ENCODE results near the gene OR2M4.
"Not testable (repeated sequence)": the region's sequence is repeated elsewhere in the genome, so short reads cannot be mapped to it uniquely, and the experiment has no call there.

OR2M4 gene

GRCh38 chr1:248231117-248231516, at the start of gene OR2M4:
Gene OR2M4 (plus strand): TSS chr1:248231417. CDS start chr1:248238929, 7,512 bp downstream.
- DNase-seq = no peak

- no peak for DNase-seq
Measured at GRCh38 chr1:248183996-248184395, 47.2 kb upstream of the OR2M4 start.

DNA sequence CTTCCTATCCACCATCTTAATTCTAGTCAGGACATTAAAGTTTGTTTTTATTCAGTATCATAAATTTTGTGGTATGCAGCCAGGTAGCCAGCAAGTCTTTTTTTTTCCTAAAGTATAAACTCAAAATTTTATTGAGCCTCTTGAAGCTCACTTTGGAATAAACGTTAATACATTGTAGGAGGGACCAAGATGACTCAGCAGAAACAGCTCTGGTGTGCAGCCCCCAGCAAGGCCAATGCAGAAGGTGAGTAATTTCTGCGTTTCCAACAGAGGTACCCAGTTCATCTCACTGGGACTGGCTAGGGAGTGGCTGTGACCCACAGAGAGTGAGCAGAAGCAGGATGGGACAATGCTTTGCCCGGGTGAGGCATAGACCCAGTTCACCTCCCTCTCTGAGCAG, 43.9 kb upstream of the OR2M4 start:
- no peak for DNase-seq

DNA sequence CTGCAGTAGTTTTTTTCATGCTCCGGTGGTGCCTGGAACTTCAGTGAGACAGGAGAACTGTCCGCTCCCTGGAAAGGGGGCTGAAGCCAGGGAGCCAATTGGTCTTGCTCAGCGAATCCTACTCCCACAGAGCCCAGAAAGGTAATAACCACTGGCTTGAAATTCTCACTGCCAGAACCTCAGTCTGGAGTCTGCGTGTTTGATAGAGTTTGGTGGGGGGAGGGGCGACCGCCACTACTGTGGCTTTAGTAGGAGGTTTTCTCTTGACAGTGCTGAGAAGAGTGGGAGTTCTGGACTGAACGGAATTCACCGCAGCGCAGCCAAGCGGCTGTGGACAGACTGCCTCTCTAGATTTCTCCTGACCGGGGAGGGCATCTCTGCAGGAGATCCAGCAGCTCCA, 42.2 kb upstream of the OR2M4 start:
- DNase-seq = no peak

- no peak for DNase-seq
Measured at GRCh38 chr1:248194117-248194516, 37.1 kb upstream of the OR2M4 start.

DNA sequence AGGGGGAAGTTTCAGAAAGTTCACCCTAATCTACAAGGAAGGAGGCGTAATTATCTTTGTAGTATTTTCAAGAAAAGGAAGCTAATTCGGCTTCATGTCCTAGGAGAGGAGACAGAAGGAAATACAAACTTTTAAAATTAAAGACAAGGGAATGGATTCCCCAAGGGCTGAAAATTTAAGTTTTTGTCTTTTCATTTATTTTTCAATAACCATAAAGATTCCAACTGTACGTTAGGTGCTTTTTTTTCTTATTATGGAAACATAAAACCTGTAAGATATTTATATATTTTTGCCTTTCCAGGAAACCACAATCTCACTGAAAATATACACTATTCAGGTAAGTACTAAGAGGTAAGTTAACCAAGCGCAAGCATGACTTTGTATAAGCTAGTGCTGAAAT, 34.3 kb upstream of the OR2M4 start, which contains the start of gene OR2M3:
TSS of gene OR2M3 (plus strand) at position 301 of the 400 bp plus-strand sequence. CDS start 5,803 bp downstream, outside the sequence.
- DNase-seq = no peak

DNA sequence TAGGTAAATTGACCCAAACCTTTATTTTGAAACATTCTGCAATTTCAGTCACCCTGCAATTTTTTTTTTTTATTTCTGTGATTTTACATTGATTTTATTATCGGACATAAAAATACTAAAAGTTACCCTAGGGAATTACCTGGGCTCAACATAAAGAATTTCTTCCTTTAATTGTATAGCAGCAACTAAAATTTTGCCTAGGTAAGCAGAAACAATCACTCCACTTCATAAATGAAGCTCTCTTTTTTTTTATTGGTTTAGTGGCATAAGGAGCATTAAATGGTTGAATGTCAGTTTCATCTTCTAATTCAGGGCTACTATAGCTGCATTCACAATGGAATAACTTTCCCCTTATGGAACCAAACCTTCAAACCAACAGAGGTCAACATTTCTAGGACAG, 15.3 kb upstream of the OR2M4 start:
- no peak for DNase-seq

DNA sequence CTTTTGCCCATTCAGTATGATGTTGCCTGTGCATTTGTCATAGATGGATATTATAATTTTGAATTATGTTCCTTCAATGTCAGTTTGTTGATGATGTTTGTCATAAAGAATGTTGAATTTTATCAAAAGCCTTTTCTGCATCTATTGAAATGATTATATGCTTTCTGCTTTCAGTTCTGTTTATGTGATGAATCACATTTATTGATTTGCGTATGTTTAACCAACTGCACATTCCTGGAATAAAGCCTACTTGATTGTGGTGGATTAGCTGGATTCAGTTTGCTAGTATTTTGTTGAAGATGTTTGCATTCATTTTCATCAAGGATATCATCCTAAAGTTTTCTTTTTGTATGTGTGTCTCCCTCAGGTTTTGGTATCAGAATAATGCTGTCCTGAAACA, 5.7 kb upstream of the OR2M4 start:
- no peak for DNase-seq

DNA sequence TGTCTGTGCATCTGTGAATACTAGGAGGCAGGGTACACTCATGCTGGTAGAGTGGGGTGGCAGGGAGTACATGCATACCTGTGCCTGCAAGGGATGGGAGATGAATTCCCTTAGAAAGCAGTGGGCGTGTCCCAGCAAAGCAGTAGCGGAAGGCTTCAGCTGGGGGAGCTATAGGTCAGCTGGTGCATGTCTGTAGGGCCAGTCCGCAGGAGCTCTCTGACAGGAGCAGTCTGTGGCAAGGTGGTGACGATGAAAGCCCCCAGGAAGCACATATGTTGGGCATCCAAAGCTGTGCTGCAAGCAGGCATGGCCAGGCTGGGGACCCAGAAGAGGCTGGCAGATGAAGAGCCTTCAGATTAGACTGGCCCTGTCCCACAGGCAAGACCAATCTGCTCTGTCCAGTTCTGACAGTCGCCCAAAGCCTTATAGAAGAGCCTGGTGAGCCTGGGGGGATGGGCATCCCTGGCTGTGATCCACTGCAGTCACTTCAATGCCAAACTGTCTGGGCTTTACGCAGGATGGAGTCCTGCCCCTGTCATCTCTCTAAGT, 1.8 kb upstream of the OR2M4 start:
- DNase-seq = no peak

DNA sequence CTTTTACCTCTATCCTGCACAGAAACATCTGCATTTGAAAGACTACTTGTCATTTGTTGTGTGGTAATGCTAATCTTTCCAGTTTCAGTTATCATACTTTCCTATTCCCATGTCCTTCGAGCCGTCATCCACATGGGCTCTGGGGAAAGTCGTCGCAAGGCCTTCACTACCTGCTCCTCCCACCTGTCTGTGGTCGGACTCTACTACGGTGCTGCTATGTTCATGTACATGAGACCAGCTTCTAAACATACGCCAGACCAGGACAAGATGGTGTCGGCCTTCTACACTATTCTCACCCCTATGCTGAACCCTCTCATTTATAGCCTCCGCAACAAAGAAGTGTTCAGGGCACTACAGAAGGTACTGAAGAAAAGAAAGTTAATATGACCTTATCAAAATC, 8.3 kb downstream of the OR2M4 start:
- DNase-seq = no peak

- DNase-seq = peak in 1 of 2 experiments; percentile 44
Measured at GRCh38 chr1:248243204-248243603, 12.0 kb downstream of the OR2M4 start.

- not testable (repeated sequence) for DNase-seq
Measured at GRCh38 chr1:248259309-248259708, 28.1 kb downstream of the OR2M4 start.

DNA sequence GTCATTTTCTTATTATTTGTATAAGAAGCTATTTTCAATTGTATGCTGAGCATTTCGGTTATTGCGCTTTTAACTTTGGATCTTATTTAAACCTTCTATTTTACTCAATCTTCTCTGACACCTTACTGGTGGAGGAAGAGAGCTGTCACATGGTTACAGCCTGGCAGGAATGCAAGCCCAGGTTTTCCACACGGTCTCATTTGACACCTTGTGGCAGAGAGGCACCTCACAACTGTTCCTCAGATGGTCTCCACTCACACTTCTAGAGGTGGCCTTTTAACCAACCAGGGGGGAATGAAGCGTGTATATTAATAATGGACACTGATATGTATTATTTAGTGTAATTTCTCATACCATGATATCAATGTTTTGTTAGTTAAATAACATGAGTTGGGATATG, 37.0 kb downstream of the OR2M4 start:
- no peak for DNase-seq

GRCh38 chr1:248273225-248273624, 42.0 kb downstream of the OR2M4 start:
- not testable (repeated sequence) for DNase-seq

DNA sequence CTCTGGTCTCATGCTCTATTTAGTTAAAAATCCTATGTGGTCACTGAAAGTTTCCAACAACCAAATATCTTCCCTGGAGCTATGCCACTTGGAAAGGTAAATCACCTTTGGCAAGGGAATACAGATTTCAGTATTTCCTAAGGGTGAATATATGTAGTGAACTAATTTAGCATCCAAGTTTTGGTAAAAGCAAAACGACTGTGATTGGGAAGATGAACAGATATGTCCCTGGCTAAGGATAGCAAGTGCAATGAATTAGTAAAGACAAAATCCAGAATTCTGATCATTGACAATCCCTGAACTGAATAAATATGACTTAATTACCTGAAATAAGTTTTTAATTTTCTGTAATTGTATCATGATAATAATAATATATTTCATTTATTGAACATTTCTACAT, 46.7 kb downstream of the OR2M4 start, which contains the start of gene OR2T33:
TSS of gene OR2T33 (minus strand) at position 101 of the 400 bp plus-strand sequence. CDS start 4,162 bp downstream, outside the sequence.
- DNase-seq = no peak

DNA sequence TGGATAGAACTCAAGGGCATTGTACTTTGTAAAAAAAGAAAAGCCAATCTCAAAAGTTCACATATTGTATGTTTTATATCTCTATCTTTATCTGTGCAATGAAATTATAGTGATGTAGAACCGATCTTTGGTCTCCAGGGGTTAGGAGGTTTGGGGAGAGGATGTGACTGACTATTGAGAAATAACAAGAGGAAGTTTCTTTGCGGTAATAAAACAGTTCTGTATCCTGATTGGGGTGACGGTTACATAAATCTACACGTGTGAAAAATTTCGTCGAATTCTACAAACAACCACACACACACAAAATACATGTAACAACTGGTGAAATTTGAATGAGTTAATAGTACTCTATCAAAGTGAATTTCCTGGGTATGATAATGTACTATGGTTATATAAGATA, 57.2 kb downstream of the OR2M4 start:
- no peak for DNase-seq
